Common myeloid progenitor, CD34-positive (primary cell): ENCODE measurements around the gene TUBB1.

Experiments
- CTCF ChIA-PET: fragments of 350-600 bp; sonication (Branson Sonifier 250); formaldehyde crosslinking; loops from one replicate; lab custom pipeline; 2021; ENCODE audit warnings: antibody characterized with exemption; lab: Charles Lee
- POLR2A ChIA-PET: fragments of 350-600 bp; sonication (Branson Sonifier 250); formaldehyde crosslinking; loops from one replicate; lab custom pipeline; 2021; ENCODE audit warnings: antibody characterized with exemption; lab: Charles Lee
- DNase-seq, 3 donors: peaks; one replicate each; pipeline versions ENCODE4 v3.0.0 to v3.0.0-alpha.2; 2013
- H3K27ac ChIP-seq, 2 experiments: 1 replicate in 1 of 2; 2 replicates in 1 of 2; pipeline ENCODE4 v1.7.0; 2013; ENCODE audit warnings: inconsistent platforms in 2 of 2, low read length in 2 of 2, mild to moderate bottlenecking in 2 of 2, low read depth in 1 of 2, moderate library complexity in 1 of 2; ENCODE audit not compliant: severe bottlenecking in 2 of 2, insufficient read depth in 1 of 2, poor library complexity in 1 of 2
- H3K27me3 ChIP-seq, 5 experiments: replicated peaks in 2 of 5; 1 replicate in 3 of 5; 2 replicates in 2 of 5; pipeline versions ENCODE4 v1.6.1 to v1.7.0; 2013; ENCODE audit warnings: low read length in 4 of 5, mild to moderate bottlenecking in 2 of 5, moderate library complexity in 2 of 5, inconsistent platforms in 1 of 5; ENCODE audit not compliant: insufficient read depth in 5 of 5, control insufficient read depth in 4 of 5
- H3K36me3 ChIP-seq, 4 experiments: 1 replicate in 2 of 4; 2 replicates in 2 of 4; pipeline versions ENCODE4 v1.6.1 to v1.7.0; 2013; ENCODE audit warnings: low read length in 3 of 4, control low read depth in 1 of 4, mild to moderate bottlenecking in 1 of 4; ENCODE audit not compliant: control insufficient read depth in 4 of 4, insufficient read depth in 4 of 4
- H3K4me1 ChIP-seq, 4 experiments: 1 replicate in 3 of 4; 2 replicates in 1 of 4; pipeline versions ENCODE4 v1.6.1 to v1.7.1; 2013; ENCODE audit warnings: low read length in 3 of 4, mild to moderate bottlenecking in 3 of 4, control low read depth in 1 of 4, inconsistent platforms in 1 of 4, moderate library complexity in 1 of 4; ENCODE audit not compliant: control insufficient read depth in 4 of 4, insufficient read depth in 4 of 4; ENCODE audit errors: control extremely low read depth in 1 of 4
- H3K4me3 ChIP-seq, 7 experiments: 1 replicate in 4 of 7; 2 replicates in 3 of 7; pipeline versions ENCODE4 v1.5.1 to v1.7.0; 2013; ENCODE audit warnings: mild to moderate bottlenecking in 7 of 7, low read length in 6 of 7, moderate library complexity in 6 of 7, inconsistent platforms in 2 of 7, low read depth in 2 of 7, control low read depth in 1 of 7; ENCODE audit not compliant: insufficient read depth in 4 of 7, control insufficient read depth in 1 of 7; ENCODE audit errors: extremely low read depth in 1 of 7
- H3K9me3 ChIP-seq, 5 experiments: 1 replicate in 4 of 5; 2 replicates in 1 of 5; pipeline versions ENCODE4 v1.6.1 to v1.7.1; 2013; ENCODE audit warnings: low read length in 4 of 5, mild to moderate bottlenecking in 2 of 5, inconsistent platforms in 1 of 5, low read depth in 1 of 5, moderate library complexity in 1 of 5; ENCODE audit not compliant: control insufficient read depth in 4 of 5, insufficient read depth in 2 of 5; ENCODE audit errors: control extremely low read depth in 1 of 5
- WGBS: methylation state at CpG from one replicate; pipeline ENCODE4 v1.1.5; 2013; ENCODE audit not compliant: insufficient coverage; 5-methylcytosine and 5-hydroxymethylcytosine counted together

TUBB1 gene

GRCh38 chr20:59014680-59015389, 4.4 kb upstream of the TUBB1 start:
- Histone ChIP-seq H3K9me3 (no peaks in the 10 kb centered on the region), H3K27ac (no peak overlapping the region), H3K27me3 (no peaks in the 10 kb centered on the region), H3K4me1 (peaks cover 11 to 80% (median 67%) of the 10 kb centered on the region in 4 experiments), H3K36me3 (no peaks in the 10 kb centered on the region), H3K4me3 (peak overlapping the region in 1 of 7 experiments; percentile 5)
- peak in 2 of 3 donors; percentile 18 to 44 for DNase-seq
- POLR2A ChIA-PET = interaction anchor here (1.3 kb wide), 1 partner anchor 17 kb away, joined by 3 read pairs; the partner anchor contains the start of gene ATP5F1E
- CTCF ChIA-PET = interaction anchor here (0.9 kb wide), 1 partner anchor 11 kb away, joined by 3 read pairs; no protein-coding TSS in a partner anchor
- WGBS = 72% methylated on average over 15 of the region's 17 CpGs

- no peak for DNase-seq
- POLR2A ChIA-PET = no interaction called here
- CTCF ChIA-PET = interaction anchor here (3.2 kb wide), 1 partner anchor 17 kb away, joined by 12 read pairs; the partner anchor contains the start of gene ATP5F1E
- Histone ChIP-seq H3K27ac (no peak overlapping the region), H3K27me3 (no peaks in the 10 kb centered on the region), H3K36me3 (no peaks in the 10 kb centered on the region), H3K4me3 (no peak overlapping the region), H3K9me3 (no peaks in the 10 kb centered on the region), H3K4me1 (peaks cover 11 to 75% (median 65%) of the 10 kb centered on the region in 4 experiments)
- WGBS = 98% methylated on average over 14 of the region's 16 CpGs
Measured at GRCh38 chr20:59015411-59015810, 3.8 kb upstream of the TUBB1 start.

- ChIA-PET CTCF (interaction anchor here (3.2 kb wide), 1 partner anchor 16 kb away, joined by 12 read pairs; the partner anchor contains the start of gene ATP5F1E), POLR2A (interaction anchor here (1.1 kb wide), 1 partner anchor 11 kb away, joined by 3 read pairs; no protein-coding TSS in a partner anchor)
- Histone ChIP-seq H3K27ac (no peak overlapping the region), H3K4me1 (peaks cover 11 to 71% (median 62%) of the 10 kb centered on the region in 4 experiments), H3K4me3 (no peak overlapping the region), H3K27me3 (no peaks in the 10 kb centered on the region), H3K9me3 (no peaks in the 10 kb centered on the region), H3K36me3 (no peaks in the 10 kb centered on the region)
- peak in 1 of 3 donors; percentile 35 for DNase-seq
- WGBS = 87% methylated on average over 10 of the region's 16 CpGs
Measured at GRCh38 chr20:59015812-59016711, 3.2 kb upstream of the TUBB1 start.

GRCh38 chr20:59016795-59017492, 2.3 kb upstream of the TUBB1 start:
- WGBS = 0% methylated on average over 3 of the region's 4 CpGs
- H3K4me1 ChIP-seq = peaks cover 11 to 66% (median 55%) of the 10 kb centered on the region in 4 experiments
- H3K9me3 ChIP-seq = no peaks in the 10 kb centered on the region
- H3K27me3 ChIP-seq = no peaks in the 10 kb centered on the region
- H3K4me3 ChIP-seq = peak overlapping the region in 4 of 7 experiments; percentile 17 to 62 (median 44)
- H3K36me3 ChIP-seq = no peaks in the 10 kb centered on the region
- POLR2A ChIA-PET = interaction anchor here (1.1 to 1.4 kb wide), 2 partner anchors 12 to 15 kb away, joined by 3 to 4 read pairs; partner anchors contain the start of gene ATP5F1E
- peak; percentile 51 to 90 (median 84) for DNase-seq
- H3K27ac ChIP-seq = peak overlapping the region in 1 of 2 experiments; percentile 60
- CTCF ChIA-PET = interaction anchor here (3.2 kb wide), 1 partner anchor 15 kb away, joined by 12 read pairs; the partner anchor contains the start of gene ATP5F1E

DNA sequence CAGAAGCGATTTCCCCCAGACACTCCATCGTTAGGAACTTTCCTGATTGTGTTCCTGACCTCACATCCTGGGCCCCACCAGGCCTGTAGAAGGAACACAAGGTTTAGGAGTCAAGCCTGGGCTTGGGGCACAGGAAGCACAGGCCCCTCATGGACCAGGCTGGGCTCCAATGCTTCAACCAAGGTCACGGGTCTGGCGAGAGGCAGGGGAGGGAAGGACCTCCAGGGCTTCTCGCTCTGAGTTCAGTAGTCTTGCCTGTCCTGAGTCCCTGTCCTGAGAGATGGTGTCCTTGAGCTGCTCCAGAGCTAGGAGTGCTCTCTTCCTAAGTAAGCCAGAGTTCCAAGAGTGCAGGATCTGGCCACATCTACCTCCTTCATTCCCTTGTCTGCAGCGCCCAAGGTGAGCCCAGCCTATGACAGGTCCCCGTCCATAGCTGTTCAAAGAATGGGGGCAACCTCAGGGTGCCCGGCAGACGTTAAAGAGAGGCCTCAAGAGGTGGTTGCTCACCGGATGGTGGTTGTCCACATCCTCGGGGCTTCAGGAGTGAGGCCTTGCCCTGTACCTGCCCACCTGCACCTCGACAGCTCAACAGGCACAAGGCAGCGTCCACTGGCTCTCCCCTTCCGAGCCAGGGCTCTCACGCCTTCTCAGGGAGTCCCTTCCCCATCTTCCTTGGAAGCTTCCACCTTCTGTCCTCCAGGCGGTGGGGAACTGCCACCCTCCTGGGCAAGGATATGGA, 1.6 kb upstream of the TUBB1 start:
- POLR2A ChIA-PET = interaction anchor here (1.1 to 1.4 kb wide), 2 partner anchors 13 to 14 kb away, joined by 3 to 4 read pairs; partner anchors contain the start of gene ATP5F1E

More for the DNA sequence above, 1.6 kb upstream of the TUBB1 start:
- 91% methylated on average over 13 of the region's 16 CpGs for WGBS
- H3K4me1 ChIP-seq = peaks cover 11 to 66% (median 54%) of the 10 kb centered on the region in 4 experiments
- H3K36me3 ChIP-seq = peaks cover 0 to 3% (median 1%) of the 10 kb centered on the region in 4 experiments
- H3K9me3 ChIP-seq = no peaks in the 10 kb centered on the region
- no peak overlapping the region for H3K4me3 ChIP-seq
- peak overlapping the region in 1 of 2 experiments; percentile 60 for H3K27ac ChIP-seq
- no peak for DNase-seq
- H3K27me3 ChIP-seq = no peaks in the 10 kb centered on the region
- CTCF ChIA-PET = interaction anchor here (0.8 to 3.2 kb wide), 3 partner anchors 8 to 14 kb away, joined by 3 to 12 read pairs (median 4); partner anchors contain the start of gene ATP5F1E
